ENCODE data around the gene FCRL4. TPM values are rescaled to one million over a fixed set of nuclear protein-coding genes. Genes with fewer than 3 reads are reported as not detected.
"Not testable (repeated sequence)": the region's sequence is repeated elsewhere in the genome, so short reads cannot be mapped to it uniquely, and the experiment has no call there.

FCRL4 gene
- total RNA-seq, 1 donor from 2014 or later = not detected

GRCh38 chr1:157562515-157562914, 35.4 kb downstream of the FCRL4 start:
- Mint-ChIP-seq H3K4me3 (ENCODE audit: unreplicated experiment) (no peak overlapping the region), H3K36me3 (ENCODE audit: unreplicated experiment) (no peaks in the 10 kb centered on the region), H3K9me3 (ENCODE audit: unreplicated experiment) (no peaks in the 10 kb centered on the region), H3K27me3 (ENCODE audit: unreplicated experiment) (peaks cover 2% of the 10 kb centered on the region), H3K27ac (ENCODE audit: unreplicated experiment) (no peak overlapping the region), H3K4me1 (ENCODE audit: unreplicated experiment) (no peaks in the 10 kb centered on the region)
- TF ChIP-seq CTCF (IDR thresholded peaks at IDR 0.05) = no peak
- no peak for DNase-seq (ENCODE audit: extremely low spot score, unreplicated experiment)

- H3K27me3 Mint-ChIP-seq (ENCODE audit: unreplicated experiment) = peaks cover 7% of the 10 kb centered on the region
Measured at GRCh38 chr1:157558119-157558518, 39.8 kb downstream of the FCRL4 start.

GRCh38 chr1:157551694-157552693, 45.9 kb downstream of the FCRL4 start, which contains the start of gene FCRL5:
Gene FCRL5, minus strand, starts transcription at chr1:157552515. Its CDS starts 153 bp downstream, at chr1:157552362.
- Mint-ChIP-seq H3K9me3 (ENCODE audit: unreplicated experiment) (no peaks in the 10 kb centered on the region), H3K4me3 (ENCODE audit: unreplicated experiment) (no peak within 1 kb of the TSS), H3K4me1 (ENCODE audit: unreplicated experiment) (no peaks in the 10 kb centered on the region), H3K27me3 (ENCODE audit: unreplicated experiment) (peaks cover 6% of the 10 kb centered on the region), H3K36me3 (ENCODE audit: unreplicated experiment) (no peaks in the 10 kb centered on the region), H3K27ac (ENCODE audit: unreplicated experiment) (no peak within 1 kb of the TSS)
- DNase-seq (ENCODE audit: extremely low spot score, unreplicated experiment) = no peak
- no peak for TF ChIP-seq CTCF (IDR thresholded peaks at IDR 0.05)

More at GRCh38 chr1:157558119-157558518, 39.8 kb downstream of the FCRL4 start:
- no peak overlapping the region for H3K27ac Mint-ChIP-seq (ENCODE audit: unreplicated experiment)
- H3K4me1 Mint-ChIP-seq (ENCODE audit: unreplicated experiment) = no peaks in the 10 kb centered on the region
- no peaks in the 10 kb centered on the region for H3K9me3 Mint-ChIP-seq (ENCODE audit: unreplicated experiment)
- DNase-seq (ENCODE audit: extremely low spot score, unreplicated experiment) = no peak
- TF ChIP-seq CTCF (IDR thresholded peaks at IDR 0.05) = no peak
- no peak overlapping the region for H3K4me3 Mint-ChIP-seq (ENCODE audit: unreplicated experiment)
- H3K36me3 Mint-ChIP-seq (ENCODE audit: unreplicated experiment) = no peaks in the 10 kb centered on the region

DNA sequence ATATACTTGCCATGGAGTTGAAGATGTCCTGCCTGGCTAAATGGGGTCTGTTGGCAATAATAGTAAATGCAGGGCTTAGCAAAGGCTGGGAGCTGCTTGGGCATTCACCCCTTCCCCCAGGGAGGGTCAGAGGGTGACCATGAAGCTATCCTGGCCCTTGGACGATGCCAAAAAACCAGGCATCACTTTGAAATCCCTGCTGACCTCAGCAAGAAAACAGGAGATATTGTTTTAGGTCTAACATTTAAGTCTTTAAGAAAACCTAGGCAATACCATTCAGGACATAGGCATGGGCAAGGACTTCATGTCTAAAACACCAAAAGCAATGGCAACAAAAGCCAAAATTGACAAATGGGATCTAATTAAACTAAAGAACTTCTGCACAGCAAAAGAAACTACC, 49.8 kb downstream of the FCRL4 start:
- not testable (repeated sequence) for H3K36me3 Mint-ChIP-seq (ENCODE audit: unreplicated experiment); H3K4me1 Mint-ChIP-seq (ENCODE audit: unreplicated experiment); H3K4me3 Mint-ChIP-seq (ENCODE audit: unreplicated experiment); H3K27ac Mint-ChIP-seq (ENCODE audit: unreplicated experiment); H3K27me3 Mint-ChIP-seq (ENCODE audit: unreplicated experiment); H3K9me3 Mint-ChIP-seq (ENCODE audit: unreplicated experiment); DNase-seq (ENCODE audit: extremely low spot score, unreplicated experiment)

GRCh38 chr1:157542676-157543075, 55.2 kb downstream of the FCRL4 start:
- Mint-ChIP-seq H3K4me1 (ENCODE audit: unreplicated experiment) (no peaks in the 10 kb centered on the region), H3K36me3 (ENCODE audit: unreplicated experiment) (no peaks in the 10 kb centered on the region), H3K27me3 (ENCODE audit: unreplicated experiment) (no peaks in the 10 kb centered on the region), H3K27ac (ENCODE audit: unreplicated experiment) (no peak overlapping the region), H3K9me3 (ENCODE audit: unreplicated experiment) (no peaks in the 10 kb centered on the region), H3K4me3 (ENCODE audit: unreplicated experiment) (no peak overlapping the region)
- no peak for TF ChIP-seq CTCF (IDR thresholded peaks at IDR 0.05)
- DNase-seq (ENCODE audit: extremely low spot score, unreplicated experiment) = no peak

Data from osteocyte (in vitro differentiated cells).